Measurements from ENCODE around the gene LHFPL3. TPM values are rescaled to one million over a fixed set of nuclear protein-coding genes. Genes with fewer than 3 reads are reported as not detected.

Gene LHFPL3
- total and polyA plus RNA-seq, 9 of the 15 experiments (the other 6 are each of a cell fraction or from before 2014, with no cell fraction given), result 0.21 to 0.52 TPM; not detected in 7

GRCh38 chr7:104928721-104929400 is 600.5 kb downstream of the LHFPL3 start:
- Histone ChIP-seq H3K9ac (ENCODE audit: insufficient read depth in 1 of 2, low read depth in 2 of 2, low read length in 2 of 2) (no peak overlapping the region), H3K27me3 (ENCODE audit: control insufficient read depth in 2 of 2, insufficient read depth in 2 of 2, low read length in 2 of 2) (peaks cover 0 to 10% of the 10 kb centered on the region in 2 experiments; a peak in 2 of 5 replicates), H3K4me1 (replicated peaks in 1 of 2; ENCODE audit: control insufficient read depth in 2 of 2, insufficient read depth in 2 of 2, low read length in 2 of 2) (no peaks in the 10 kb centered on the region; a peak in 1 of 5 replicates), H3K4me2 (ENCODE audit: insufficient read depth, low read length) (no peak overlapping the region), H3K9me3 (replicated peaks; ENCODE audit: control insufficient read depth, insufficient read depth, low read depth, low read length) (no peaks in the 10 kb centered on the region), H4K20me1 (replicated peaks; ENCODE audit: control insufficient read depth, insufficient read depth, low read length) (no peaks in the 10 kb centered on the region), H3K27ac (ENCODE audit: extremely low read depth, low read depth, low read length) (no peak overlapping the region), H2AFZ (ENCODE audit: low read depth, low read length) (no peak overlapping the region), H3K79me2 (ENCODE audit: control insufficient read depth, insufficient read depth, low read length) (no peaks in the 10 kb centered on the region), H3K9me1 (ENCODE audit: control insufficient read depth, insufficient read depth, low read length) (no peaks in the 10 kb centered on the region), H3K36me3 (ENCODE audit: control insufficient read depth, insufficient read depth, low read length) (no peaks in the 10 kb centered on the region), H3K4me3 (no peak overlapping the region)
- FAIRE-seq (no peak), DNase-seq (ENCODE audit: extremely low read depth in 1 of 4, low spot score in 3 of 4) (no peak), ATAC-seq (no peak)
- 48% methylated on average over 6 of the region's 6 CpGs for WGBS (ENCODE audit: insufficient coverage, low coverage, missing lambda C conversion rate)
- ChIA-PET POLR2A (interaction anchor here (0.6 to 1.4 kb wide), 4 partner anchors 24 to 603 kb away, joined by 3 to 5 read pairs (median 4); no protein-coding TSS in a partner anchor), CTCF (ENCODE audit: low intra/inter-chr PET ratio) (no interaction called here)
- in situ Hi-C loops (cut with MboI) (no loop called here), intact Hi-C loops (cut with micrococcal nuclease) (no loop called here)
- no TSS peak for BruUV-seq (replicated peaks)
- TF ChIP-seq SOX6 (IDR thresholded peaks at IDR 0.05) (no peak), ZNF133 (CRISPR knock-in tag; IDR thresholded peaks at IDR 0.05) (no peak), KAT2B (IDR thresholded peaks at IDR 0.05; ENCODE audit: low read depth, low read length) (no peak), ZNF780A (CRISPR knock-in tag; IDR thresholded peaks at IDR 0.05) (no peak), ZBTB1 (CRISPR knock-in tag; IDR thresholded peaks at IDR 0.05; ENCODE audit: borderline replicate concordance, low read depth) (no peak), ELK3 (CRISPR knock-in tag; IDR thresholded peaks at IDR 0.05) (no peak), SREBF1 (IDR thresholded peaks at IDR 0.05; ENCODE audit: borderline replicate concordance, low read depth, low read length) (no peak), ZNF609 (CRISPR knock-in tag; IDR thresholded peaks at IDR 0.05; ENCODE audit: borderline replicate concordance) (no peak), FOXP1 (CRISPR knock-in tag; IDR thresholded peaks at IDR 0.05) (no peak), POLR2AphosphoS2 (IDR thresholded peaks at IDR 0.05; ENCODE audit: low read length) (no peak), RAD21 (CRISPR knock-in tag; conservative IDR thresholded peaks at IDR 0.05 in 1 of 2, IDR thresholded peaks at IDR 0.05 in 1 of 2) (no peak), GTF2A2 (tag; IDR thresholded peaks at IDR 0.05) (no peak), ATF7 (IDR thresholded peaks at IDR 0.05) (no peak)
- TF ChIP-seq, protein P1, sequence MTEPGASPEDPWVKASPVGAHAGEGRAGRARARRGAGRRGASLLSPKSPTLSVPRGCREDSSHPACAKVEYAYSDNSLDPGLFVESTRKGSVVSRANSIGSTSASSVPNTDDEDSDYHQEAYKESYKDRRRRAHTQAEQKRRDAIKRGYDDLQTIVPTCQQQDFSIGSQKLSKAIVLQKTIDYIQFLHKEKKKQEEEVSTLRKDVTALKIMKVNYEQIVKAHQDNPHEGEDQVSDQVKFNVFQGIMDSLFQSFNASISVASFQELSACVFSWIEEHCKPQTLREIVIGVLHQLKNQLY (CRISPR knock-in tag; conservative IDR thresholded peaks at IDR 0.05), result no peak
- TF ChIP-seq, protein P2, sequence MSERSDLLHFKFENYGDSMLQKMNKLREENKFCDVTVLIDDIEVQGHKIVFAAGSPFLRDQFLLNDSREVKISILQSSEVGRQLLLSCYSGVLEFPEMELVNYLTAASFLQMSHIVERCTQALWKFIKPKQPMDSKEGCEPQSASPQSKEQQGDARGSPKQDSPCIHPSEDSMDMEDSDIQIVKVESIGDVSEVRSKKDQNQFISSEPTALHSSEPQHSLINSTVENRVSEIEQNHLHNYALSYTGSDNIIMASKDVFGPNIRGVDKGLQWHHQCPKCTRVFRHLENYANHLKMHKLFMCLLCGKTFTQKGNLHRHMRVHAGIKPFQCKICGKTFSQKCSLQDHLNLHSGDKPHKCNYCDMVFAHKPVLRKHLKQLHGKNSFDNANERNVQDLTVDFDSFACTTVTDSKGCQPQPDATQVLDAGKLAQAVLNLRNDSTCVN (CRISPR knock-in tag; IDR thresholded peaks at IDR 0.05), result no peak

Data from K562 (cell line).